Hypothalamus (tissue), 51 donors: ENCODE results near the gene BANK1.

Experiments
- DNase-seq, 51 donors: peaks; one replicate each; lab custom pipeline; 2025; lab: John Stamatoyannopoulos, UW

BANK1 gene

GRCh38 chr4:102007959-102008425 lies 217.5 kb downstream of the BANK1 start:
- no peak for DNase-seq

GRCh38 chr4:102008711-102009110 lies 218.2 kb downstream of the BANK1 start:
- no peak for DNase-seq

- DNase-seq: no peak
Measured at GRCh38 chr4:102022343-102022742, 231.8 kb downstream of the BANK1 start.

- no peak for DNase-seq
Measured at GRCh38 chr4:102027961-102028360, 237.4 kb downstream of the BANK1 start.

GRCh38 chr4:102031406-102031805 lies 240.9 kb downstream of the BANK1 start:
- DNase-seq: no peak

- DNase-seq: no peak
Measured at GRCh38 chr4:102036016-102036415, 245.5 kb downstream of the BANK1 start.

GRCh38 chr4:102036619-102037376 lies 246.3 kb downstream of the BANK1 start:
- no peak for DNase-seq

- DNase-seq: no peak
Measured at GRCh38 chr4:102037566-102037965, 247.0 kb downstream of the BANK1 start.

GRCh38 chr4:102042871-102043802 lies 252.6 kb downstream of the BANK1 start:
- no peak for DNase-seq

- DNase-seq: no peak
Measured at GRCh38 chr4:102047616-102048015, 257.1 kb downstream of the BANK1 start.

- DNase-seq: no peak
Measured at GRCh38 chr4:102055805-102056204, 265.3 kb downstream of the BANK1 start.

GRCh38 chr4:102057122-102057521 lies 266.6 kb downstream of the BANK1 start:
- no peak for DNase-seq

- DNase-seq: no peak
Measured at GRCh38 chr4:102061133-102061532, 270.6 kb downstream of the BANK1 start.

GRCh38 chr4:102064747-102065442 lies 274.4 kb downstream of the BANK1 start:
- no peak for DNase-seq

GRCh38 chr4:102076622-102077021 lies 286.1 kb downstream of the BANK1 start:
- DNase-seq: no peak

- no peak for DNase-seq
Measured at GRCh38 chr4:102080184-102080583, 289.7 kb downstream of the BANK1 start.

GRCh38 chr4:102089850-102090621 lies 299.5 kb downstream of the BANK1 start:
- no peak for DNase-seq

- no peak for DNase-seq
Measured at GRCh38 chr4:102091656-102092055, 301.1 kb downstream of the BANK1 start.

- DNase-seq: no peak
Measured at GRCh38 chr4:102094481-102094880, 304.0 kb downstream of the BANK1 start.

- no peak for DNase-seq
Measured at GRCh38 chr4:102103368-102103767, 312.8 kb downstream of the BANK1 start.
